Measurements from ENCODE around the gene RASGRP1.

RASGRP1 gene

DNA sequence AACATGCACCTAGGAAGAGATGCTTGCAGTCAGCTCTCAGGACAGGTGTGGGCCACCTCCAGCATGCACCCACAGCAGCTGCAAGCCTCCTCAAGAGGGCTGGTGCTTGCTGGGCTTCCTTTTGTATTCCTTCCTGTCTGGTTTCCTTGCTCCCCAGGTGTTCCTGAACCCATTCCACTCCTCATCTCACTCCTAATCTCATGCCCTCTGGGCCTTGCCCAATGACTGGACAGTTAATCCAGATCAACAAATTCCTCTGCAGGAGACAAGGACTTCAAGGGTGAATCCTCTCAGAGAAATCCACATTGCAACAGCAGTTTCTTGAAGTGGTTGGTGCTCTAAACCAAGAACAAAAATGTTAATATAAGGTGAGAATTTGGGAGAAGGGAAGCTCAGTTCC, 30.7 kb downstream of the RASGRP1 start:
- TF ChIP-seq, protein P1, sequence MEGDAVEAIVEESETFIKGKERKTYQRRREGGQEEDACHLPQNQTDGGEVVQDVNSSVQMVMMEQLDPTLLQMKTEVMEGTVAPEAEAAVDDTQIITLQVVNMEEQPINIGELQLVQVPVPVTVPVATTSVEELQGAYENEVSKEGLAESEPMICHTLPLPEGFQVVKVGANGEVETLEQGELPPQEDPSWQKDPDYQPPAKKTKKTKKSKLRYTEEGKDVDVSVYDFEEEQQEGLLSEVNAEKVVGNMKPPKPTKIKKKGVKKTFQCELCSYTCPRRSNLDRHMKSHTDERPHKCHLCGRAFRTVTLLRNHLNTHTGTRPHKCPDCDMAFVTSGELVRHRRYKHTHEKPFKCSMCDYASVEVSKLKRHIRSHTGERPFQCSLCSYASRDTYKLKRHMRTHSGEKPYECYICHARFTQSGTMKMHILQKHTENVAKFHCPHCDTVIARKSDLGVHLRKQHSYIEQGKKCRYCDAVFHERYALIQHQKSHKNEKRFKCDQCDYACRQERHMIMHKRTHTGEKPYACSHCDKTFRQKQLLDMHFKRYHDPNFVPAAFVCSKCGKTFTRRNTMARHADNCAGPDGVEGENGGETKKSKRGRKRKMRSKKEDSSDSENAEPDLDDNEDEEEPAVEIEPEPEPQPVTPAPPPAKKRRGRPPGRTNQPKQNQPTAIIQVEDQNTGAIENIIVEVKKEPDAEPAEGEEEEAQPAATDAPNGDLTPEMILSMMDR (IDR thresholded peaks at IDR 0.05), result no peak
- H3K27ac Mint-ChIP-seq, result no peak overlapping the region
- no peaks in the 10 kb centered on the region for H3K36me3 Mint-ChIP-seq (ENCODE audit: low read depth)
- H3K4me3 Mint-ChIP-seq, result no peak overlapping the region
- DNase-seq, result no peak
- no peaks in the 10 kb centered on the region for H3K9me3 Mint-ChIP-seq
- peaks cover 6% of the 10 kb centered on the region for H3K27me3 Mint-ChIP-seq (ENCODE audit: low read depth, poor library complexity)
- H3K4me1 Mint-ChIP-seq, result peaks cover 4% of the 10 kb centered on the region

DNA sequence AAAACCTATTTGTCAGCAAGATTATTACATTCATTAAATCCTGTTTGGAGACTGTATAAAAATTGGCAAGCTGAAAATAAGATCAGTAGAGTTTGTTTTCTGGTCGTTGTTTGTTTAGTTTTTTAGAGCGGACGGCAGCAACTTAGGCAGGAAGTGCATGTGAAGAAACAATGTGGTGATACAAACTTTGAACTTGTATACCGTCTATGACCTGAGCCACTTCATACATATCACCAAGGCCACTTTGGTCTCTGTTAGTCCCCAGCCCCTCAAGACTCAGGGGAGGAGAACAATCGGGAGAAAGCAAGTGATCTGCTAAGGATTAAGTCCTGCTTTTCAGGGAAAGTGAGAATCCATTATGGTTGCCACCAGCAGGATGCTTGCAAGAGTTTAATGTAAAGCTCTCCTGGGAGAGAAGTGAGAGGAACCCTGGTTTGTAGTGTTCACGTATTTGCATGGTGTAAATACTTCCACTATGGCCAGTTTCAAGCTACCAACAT, 31.1 kb downstream of the RASGRP1 start:
- TF ChIP-seq, protein P1 (IDR thresholded peaks at IDR 0.05), result no peak
- Mint-ChIP-seq H3K9me3 (no peaks in the 10 kb centered on the region), H3K27ac (no peak overlapping the region), H3K36me3 (ENCODE audit: low read depth) (no peaks in the 10 kb centered on the region), H3K4me1 (peaks cover 4% of the 10 kb centered on the region), H3K4me3 (no peak overlapping the region), H3K27me3 (ENCODE audit: low read depth, poor library complexity) (peaks cover 6% of the 10 kb centered on the region)
- no peak for DNase-seq

DNA sequence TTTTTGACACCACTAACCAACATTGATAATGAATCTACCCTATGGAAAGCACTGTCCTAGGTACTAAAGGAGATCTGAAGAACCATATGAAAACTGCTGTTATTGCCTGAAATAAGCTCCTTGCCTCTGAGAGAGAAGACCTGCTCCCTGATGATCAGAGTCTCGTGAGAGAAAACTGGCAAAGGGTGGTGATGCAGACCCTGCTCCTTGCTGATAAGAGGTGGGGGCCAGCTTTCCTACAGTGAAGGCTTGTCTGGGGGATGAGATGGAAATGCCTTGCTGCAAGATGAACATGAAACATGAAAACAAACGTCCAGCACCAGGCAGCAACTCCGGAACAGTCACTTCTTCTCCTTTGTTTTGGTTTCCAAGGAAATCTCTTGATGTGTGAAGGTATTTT, 31.9 kb downstream of the RASGRP1 start:
- H3K4me1 Mint-ChIP-seq, result peaks cover 4% of the 10 kb centered on the region
- TF ChIP-seq, protein P1 (IDR thresholded peaks at IDR 0.05), result no peak
- peaks cover 6% of the 10 kb centered on the region for H3K27me3 Mint-ChIP-seq (ENCODE audit: low read depth, poor library complexity)
- no peaks in the 10 kb centered on the region for H3K36me3 Mint-ChIP-seq (ENCODE audit: low read depth)
- DNase-seq, result no peak
- H3K9me3 Mint-ChIP-seq, result no peaks in the 10 kb centered on the region
- H3K27ac Mint-ChIP-seq, result no peak overlapping the region
- H3K4me3 Mint-ChIP-seq, result no peak overlapping the region

DNA sequence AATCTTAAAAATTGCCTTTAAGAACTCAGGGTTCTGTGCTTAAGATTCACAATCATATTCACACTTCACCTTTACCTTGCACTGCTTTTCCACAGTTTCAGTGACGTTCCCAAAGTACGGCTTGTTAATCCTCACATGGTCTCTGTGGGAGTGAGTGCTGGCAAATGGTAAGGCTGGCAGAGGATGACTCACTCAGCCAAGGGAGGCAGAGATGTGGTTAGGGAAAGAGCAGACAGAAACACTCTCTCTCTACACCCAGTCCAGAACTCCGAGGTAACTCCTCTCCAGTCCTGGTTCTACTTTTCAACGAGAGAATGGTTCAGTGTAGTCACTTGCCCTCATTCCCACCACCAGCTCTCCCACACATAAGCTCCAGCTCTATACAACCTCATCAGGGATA, 33.1 kb downstream of the RASGRP1 start:
- Mint-ChIP-seq H3K36me3 (ENCODE audit: low read depth) (no peaks in the 10 kb centered on the region), H3K9me3 (no peaks in the 10 kb centered on the region), H3K27ac (no peak overlapping the region), H3K4me3 (no peak overlapping the region), H3K27me3 (ENCODE audit: low read depth, poor library complexity) (peaks cover 6% of the 10 kb centered on the region), H3K4me1 (peaks cover 4% of the 10 kb centered on the region)
- TF ChIP-seq, protein P1 (IDR thresholded peaks at IDR 0.05), result no peak
- no peak for DNase-seq

DNA sequence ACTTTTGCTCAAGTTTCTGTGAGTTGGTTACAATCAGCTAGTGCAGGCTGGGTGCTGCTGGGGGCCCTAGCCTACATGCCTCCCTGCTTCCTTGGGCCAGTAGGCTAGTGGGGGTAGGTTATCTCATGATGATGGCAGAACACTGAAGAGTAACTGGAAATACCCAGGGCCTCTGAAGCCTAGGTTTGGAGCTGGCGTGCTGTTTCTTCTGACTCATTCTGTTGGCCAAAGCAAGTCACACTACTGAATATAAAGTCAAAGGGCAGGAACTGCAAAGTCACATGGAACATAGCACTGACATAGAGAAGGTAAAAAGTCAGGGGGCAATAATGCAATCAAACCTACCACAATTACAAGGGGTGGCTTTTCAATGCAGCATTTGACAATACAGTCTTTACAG, 34.5 kb downstream of the RASGRP1 start:
- no peak for DNase-seq
- Mint-ChIP-seq H3K27me3 (ENCODE audit: low read depth, poor library complexity) (peaks cover 6% of the 10 kb centered on the region), H3K4me3 (no peak overlapping the region), H3K27ac (no peak overlapping the region), H3K36me3 (ENCODE audit: low read depth) (no peaks in the 10 kb centered on the region), H3K4me1 (peaks cover 4% of the 10 kb centered on the region), H3K9me3 (no peaks in the 10 kb centered on the region)
- TF ChIP-seq, protein P1 (IDR thresholded peaks at IDR 0.05), result no peak

DNA sequence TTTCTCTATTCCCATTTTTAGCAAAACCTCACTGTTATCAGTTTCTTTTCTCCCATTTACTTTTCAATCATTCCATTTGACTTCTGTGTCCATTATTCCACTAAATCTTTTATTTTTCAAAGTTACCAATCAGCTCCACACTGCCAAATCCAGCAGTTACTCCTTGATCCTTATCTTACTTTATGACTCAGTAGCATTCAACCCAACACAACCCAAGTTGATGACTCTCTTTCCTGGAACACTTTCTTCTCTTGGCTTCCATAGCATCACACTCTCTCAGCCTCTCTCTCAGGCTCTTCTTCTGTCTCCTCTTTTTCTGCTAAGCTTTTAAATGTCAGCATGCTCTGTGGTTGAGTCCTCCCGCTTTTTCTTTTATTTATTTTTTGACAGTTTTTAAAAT, 36.3 kb downstream of the RASGRP1 start:
- TF ChIP-seq, protein P1 (IDR thresholded peaks at IDR 0.05), result no peak
- Mint-ChIP-seq H3K27me3 (ENCODE audit: low read depth, poor library complexity) (peaks cover 9% of the 10 kb centered on the region), H3K4me1 (peaks cover 4% of the 10 kb centered on the region), H3K27ac (no peak overlapping the region), H3K9me3 (no peaks in the 10 kb centered on the region), H3K36me3 (ENCODE audit: low read depth) (no peaks in the 10 kb centered on the region), H3K4me3 (no peak overlapping the region)
- no peak for DNase-seq
